ENCODE measurements around the gene SPON1. TPM values are rescaled to one million over a fixed set of nuclear protein-coding genes. Genes with fewer than 3 reads are reported as not detected.
"Not testable (repeated sequence)": the region's sequence is repeated elsewhere in the genome, so short reads cannot be mapped to it uniquely, and the experiment has no call there.

SPON1 gene
- total RNA-seq, 2 experiments from 2014 or later = 0.22 to 0.31 TPM

GRCh38 chr11:14252501-14252900 is 290.0 kb downstream of the SPON1 start:
- H3K27ac Mint-ChIP-seq; H3K36me3 Mint-ChIP-seq; H3K27me3 Mint-ChIP-seq; H3K4me3 Mint-ChIP-seq; DNase-seq; H3K9me3 Mint-ChIP-seq; POLR2A ChIA-PET; intact Hi-C loops (cut with micrococcal nuclease): not testable (repeated sequence)
- CTCF ChIA-PET = interaction anchor here (0.9 to 5.2 kb wide), 3 partner anchors 103 to 480 kb away, joined by 3 to 77 read pairs (median 34); no protein-coding TSS in a partner anchor
- peaks cover 19% of the 10 kb centered on the region for H3K4me1 Mint-ChIP-seq (ENCODE audit: low read depth)

GRCh38 chr11:14253421-14253820 is 290.9 kb downstream of the SPON1 start:
- H3K36me3 Mint-ChIP-seq = peaks cover 3% of the 10 kb centered on the region
- no peak for DNase-seq
- H3K27ac Mint-ChIP-seq = no peak overlapping the region
- ChIA-PET CTCF (interaction anchor here (0.7 to 5.2 kb wide), 5 partner anchors 104 to 481 kb away, joined by 3 to 77 read pairs (median 4); no protein-coding TSS in a partner anchor), POLR2A (no interaction called here)
- H3K9me3 Mint-ChIP-seq = no peaks in the 10 kb centered on the region
- H3K27me3 Mint-ChIP-seq = no peaks in the 10 kb centered on the region
- H3K4me1 Mint-ChIP-seq (ENCODE audit: low read depth) = peaks cover 9% of the 10 kb centered on the region
- H3K4me3 Mint-ChIP-seq = no peak overlapping the region
- intact Hi-C loops (cut with micrococcal nuclease) = no loop called here

GRCh38 chr11:14253840-14254239 is 291.3 kb downstream of the SPON1 start:
- Mint-ChIP-seq H3K27ac (no peak overlapping the region), H3K4me3 (no peak overlapping the region), H3K4me1 (ENCODE audit: low read depth) (peaks cover 5% of the 10 kb centered on the region), H3K36me3 (peaks cover 3% of the 10 kb centered on the region), H3K9me3 (no peaks in the 10 kb centered on the region), H3K27me3 (no peaks in the 10 kb centered on the region)
- ChIA-PET POLR2A (no interaction called here), CTCF (interaction anchor here (0.7 to 5.2 kb wide), 4 partner anchors 202 to 481 kb away, joined by 3 to 77 read pairs (median 19); no protein-coding TSS in a partner anchor)
- DNase-seq = no peak
- intact Hi-C loops (cut with micrococcal nuclease) = no loop called here

- no peak overlapping the region for H3K4me3 Mint-ChIP-seq
- intact Hi-C loops (cut with micrococcal nuclease) = no loop called here
- no peaks in the 10 kb centered on the region for H3K9me3 Mint-ChIP-seq
- no peak for DNase-seq
- ChIA-PET CTCF (interaction anchor here (1.4 to 5.2 kb wide), 3 partner anchors 201 to 482 kb away, joined by 4 to 77 read pairs (median 34); no protein-coding TSS in a partner anchor), POLR2A (no interaction called here)
- H3K27ac Mint-ChIP-seq = no peak overlapping the region
- H3K27me3 Mint-ChIP-seq = no peaks in the 10 kb centered on the region
- no peaks in the 10 kb centered on the region for H3K4me1 Mint-ChIP-seq (ENCODE audit: low read depth)
- H3K36me3 Mint-ChIP-seq = peaks cover 3% of the 10 kb centered on the region
Observed at GRCh38 chr11:14254533-14255237, 292.2 kb downstream of the SPON1 start.

GRCh38 chr11:14255238-14255534 is 292.7 kb downstream of the SPON1 start:
- ChIA-PET CTCF (no interaction called here), POLR2A (no interaction called here)
- Mint-ChIP-seq H3K36me3 (peaks cover 3% of the 10 kb centered on the region), H3K4me3 (no peak overlapping the region), H3K27me3 (no peaks in the 10 kb centered on the region), H3K27ac (no peak overlapping the region), H3K9me3 (no peaks in the 10 kb centered on the region), H3K4me1 (ENCODE audit: low read depth) (no peaks in the 10 kb centered on the region)
- intact Hi-C loops (cut with micrococcal nuclease) = no loop called here
- no peak for DNase-seq

- Mint-ChIP-seq H3K27ac (no peak overlapping the region), H3K4me1 (ENCODE audit: low read depth) (no peaks in the 10 kb centered on the region), H3K27me3 (no peaks in the 10 kb centered on the region), H3K9me3 (no peaks in the 10 kb centered on the region), H3K4me3 (no peak overlapping the region), H3K36me3 (peaks cover 7% of the 10 kb centered on the region)
- intact Hi-C loops (cut with micrococcal nuclease) = no loop called here
- ChIA-PET CTCF (no interaction called here), POLR2A (no interaction called here)
- no peak for DNase-seq
Observed at GRCh38 chr11:14258221-14258935, 295.9 kb downstream of the SPON1 start.

- Mint-ChIP-seq H3K36me3 (peaks cover 8% of the 10 kb centered on the region), H3K27me3 (no peaks in the 10 kb centered on the region), H3K4me3 (no peak overlapping the region), H3K9me3 (no peaks in the 10 kb centered on the region), H3K4me1 (ENCODE audit: low read depth) (no peaks in the 10 kb centered on the region), H3K27ac (no peak overlapping the region)
- intact Hi-C loops (cut with micrococcal nuclease) = no loop called here
- POLR2A ChIA-PET = no interaction called here
- no peak for DNase-seq
- CTCF ChIA-PET = no interaction called here
Observed at GRCh38 chr11:14259186-14259784, 296.8 kb downstream of the SPON1 start.

- DNase-seq = no peak
- H3K36me3 Mint-ChIP-seq = peaks cover 10% of the 10 kb centered on the region
- H3K4me1 Mint-ChIP-seq (ENCODE audit: low read depth) = no peaks in the 10 kb centered on the region
- H3K9me3 Mint-ChIP-seq = no peaks in the 10 kb centered on the region
- intact Hi-C loops (cut with micrococcal nuclease) = no loop called here
- CTCF ChIA-PET = no interaction called here
- POLR2A ChIA-PET = no interaction called here
- no peak overlapping the region for H3K4me3 Mint-ChIP-seq
- no peaks in the 10 kb centered on the region for H3K27me3 Mint-ChIP-seq
- no peak overlapping the region for H3K27ac Mint-ChIP-seq
Observed at GRCh38 chr11:14259878-14260277, 297.4 kb downstream of the SPON1 start.

GRCh38 chr11:14261066-14261465 is 298.5 kb downstream of the SPON1 start:
- Mint-ChIP-seq H3K27ac (no peak overlapping the region), H3K4me3 (no peak overlapping the region), H3K4me1 (ENCODE audit: low read depth) (no peaks in the 10 kb centered on the region), H3K36me3 (peaks cover 17% of the 10 kb centered on the region), H3K27me3 (no peaks in the 10 kb centered on the region), H3K9me3 (no peaks in the 10 kb centered on the region)
- intact Hi-C loops (cut with micrococcal nuclease) = no loop called here
- POLR2A ChIA-PET = no interaction called here
- CTCF ChIA-PET = no interaction called here
- DNase-seq = no peak

GRCh38 chr11:14262271-14262846 is 299.8 kb downstream of the SPON1 start:
- intact Hi-C loops (cut with micrococcal nuclease) = no loop called here
- CTCF ChIA-PET = interaction anchor here (0.7 to 0.9 kb wide), 2 partner anchors 306 to 539 kb away, joined by 3 to 4 read pairs; no protein-coding TSS in a partner anchor
- POLR2A ChIA-PET = no interaction called here
- Mint-ChIP-seq H3K4me3 (no peak overlapping the region), H3K27ac (no peak overlapping the region), H3K4me1 (ENCODE audit: low read depth) (no peaks in the 10 kb centered on the region), H3K9me3 (no peaks in the 10 kb centered on the region), H3K36me3 (peaks cover 18% of the 10 kb centered on the region), H3K27me3 (no peaks in the 10 kb centered on the region)
- DNase-seq = no peak

- DNase-seq = no peak
- POLR2A ChIA-PET = no interaction called here
- Mint-ChIP-seq H3K9me3 (no peaks in the 10 kb centered on the region), H3K27ac (no peak overlapping the region), H3K27me3 (no peaks in the 10 kb centered on the region), H3K36me3 (peaks cover 18% of the 10 kb centered on the region), H3K4me3 (no peak overlapping the region), H3K4me1 (ENCODE audit: low read depth) (peaks cover 3% of the 10 kb centered on the region)
- CTCF ChIA-PET = no interaction called here
- intact Hi-C loops (cut with micrococcal nuclease) = no loop called here
Observed at GRCh38 chr11:14264966-14265365, 302.4 kb downstream of the SPON1 start.

- no peak overlapping the region for H3K4me3 Mint-ChIP-seq
- H3K27ac Mint-ChIP-seq = no peak overlapping the region
- POLR2A ChIA-PET = no interaction called here
- DNase-seq = no peak
- H3K36me3 Mint-ChIP-seq = peaks cover 18% of the 10 kb centered on the region
- H3K27me3 Mint-ChIP-seq = no peaks in the 10 kb centered on the region
- CTCF ChIA-PET = no interaction called here
- intact Hi-C loops (cut with micrococcal nuclease) = no loop called here
- peaks cover 19% of the 10 kb centered on the region for H3K4me1 Mint-ChIP-seq (ENCODE audit: low read depth)
- H3K9me3 Mint-ChIP-seq = no peaks in the 10 kb centered on the region
Observed at GRCh38 chr11:14266622-14267021, 304.1 kb downstream of the SPON1 start.
